Upper lobe of left lung (tissue), 4 donors: ENCODE measurements around the gene OSBPL3.

Experiments used
- CTCF ChIP-seq, 6 experiments: fragments of 450-650 bp in 4 of 6; fragments of 200-600 bp in 2 of 6; sonication (generic) in 2 of 6; IDR thresholded peaks; one replicate each; pipeline ENCODE4 v1.5.1; 2016 to 2019; ENCODE audit warnings: antibody characterized with exemption in 6 of 6
- POLR2AphosphoS5 ChIP-seq, 2 donors: sonication (generic); formaldehyde crosslinking; IDR thresholded peaks; one replicate each; pipeline ENCODE4 v1.5.1; 2017; ENCODE audit warnings: antibody characterized with exemption in 2 of 2

DNA sequence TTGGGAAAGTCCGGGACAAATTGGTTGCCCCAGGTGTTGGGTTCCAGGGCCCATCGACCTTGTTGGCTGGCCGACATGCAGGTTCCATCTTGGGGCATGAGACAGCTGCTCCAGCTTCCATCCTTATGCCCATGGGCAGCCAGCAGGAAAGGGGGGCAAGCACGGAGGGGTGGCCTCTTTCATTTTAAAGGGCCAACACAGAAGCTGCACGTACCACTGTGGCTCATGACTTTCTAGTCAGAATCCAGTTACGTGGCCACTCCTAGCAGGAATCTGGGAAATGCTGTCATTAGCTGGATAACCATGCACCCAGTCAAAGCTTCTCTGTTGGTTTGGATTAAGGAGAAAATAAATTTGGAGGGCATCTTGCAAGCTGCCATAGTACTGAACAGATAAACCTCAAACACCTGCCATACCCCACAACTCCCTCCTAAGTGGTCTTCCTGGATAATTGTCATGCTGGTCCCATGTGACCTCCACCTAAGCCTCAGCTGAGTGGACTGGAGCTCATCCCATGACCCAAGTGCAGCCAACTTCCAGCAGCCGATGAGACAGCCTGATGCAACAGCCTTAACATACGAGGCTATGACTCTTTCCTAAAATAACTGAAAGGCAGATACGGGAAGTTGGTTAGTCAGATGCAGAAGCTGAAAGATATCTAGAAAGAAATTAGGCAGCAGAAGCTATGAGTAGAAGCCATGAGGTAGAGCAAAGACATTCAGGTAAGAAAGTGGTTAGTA is 201.3 kb downstream of the OSBPL3 start:
- TF ChIP-seq CTCF (IDR thresholded peaks at IDR 0.05), result no peak
- TF ChIP-seq POLR2AphosphoS5 (IDR thresholded peaks at IDR 0.05), result peak in 1 of 2 donors; percentile 22
